Endometrial microvascular endothelial cells (primary cell): ENCODE results near the gene CFL2. TPM values are rescaled to one million over a fixed set of nuclear protein-coding genes. Genes with fewer than 3 reads are reported as not detected.

Experiments used
- in situ Hi-C: cut with HindIII; loops from 2 replicates; pipeline ENCODE4 v1.10.0; 2017; ENCODE audit warnings: low sequenced_read_pairs, low pct_unique_long_range_greater_than_20kb; ENCODE audit errors: inconsistent ontology term
- total RNA-seq: library from RNA; depleted of rRNA; stranded (reverse); fragments of >200 nt; gene quantifications from one replicate; pipeline ENCODE4 v1.2.3, GENCODE V29; 2015; ENCODE audit errors: inconsistent ontology term

Gene CFL2
- total RNA-seq, 1 donor from 2014 or later: 89.3 TPM

DNA sequence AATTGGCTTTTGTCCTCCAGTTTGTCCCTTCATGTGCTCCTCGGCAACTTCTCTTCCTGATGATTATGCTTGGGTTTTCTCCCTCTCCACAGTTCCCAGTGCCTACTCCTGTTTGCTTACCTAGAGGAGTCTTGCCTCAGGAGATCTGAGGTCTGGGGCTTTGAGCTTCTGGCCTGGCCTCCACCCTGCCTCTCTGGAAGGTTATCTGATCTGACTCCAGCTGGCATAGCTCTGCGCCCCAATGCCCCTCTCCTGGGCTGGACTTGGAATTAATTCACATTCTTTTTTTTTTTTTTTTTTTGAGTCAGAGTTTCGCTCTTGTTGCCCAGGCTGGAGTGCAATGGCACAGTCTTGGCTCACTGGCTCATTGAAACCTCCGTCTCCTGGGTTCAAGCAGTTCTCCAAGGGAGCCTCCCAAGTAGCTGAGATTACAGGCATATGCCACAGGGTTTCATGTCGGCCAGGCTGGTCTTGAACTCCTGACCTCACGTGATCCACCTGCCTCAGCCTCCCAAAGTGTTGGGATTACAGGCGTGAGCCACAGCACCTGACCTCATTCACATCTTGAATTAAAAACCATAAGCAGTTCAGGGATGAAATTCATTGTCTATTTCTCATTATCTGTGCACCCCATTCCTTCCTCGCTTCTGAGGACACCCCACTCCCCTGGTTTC lies 33.5 kb downstream of the CFL2 start:
- in situ Hi-C loops: no loop called here

DNA sequence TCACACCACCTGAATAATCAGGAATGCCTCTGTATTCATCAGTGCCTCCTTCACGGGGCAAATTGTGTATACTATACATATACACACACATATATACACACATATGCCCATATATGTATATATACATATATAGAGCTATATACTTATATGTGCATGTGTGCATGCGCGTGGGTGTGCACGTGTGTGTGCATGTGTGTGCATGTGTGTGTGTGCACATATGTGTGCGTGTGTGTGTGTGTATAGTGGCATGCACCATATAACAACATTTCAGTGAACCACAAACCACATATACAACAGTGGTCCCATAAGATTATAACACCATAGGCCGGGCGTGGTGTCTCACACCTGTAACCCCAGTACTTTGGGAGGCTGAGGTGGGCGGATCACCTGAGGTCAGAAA lies 35.7 kb downstream of the CFL2 start:
- in situ Hi-C loops: no loop called here

DNA sequence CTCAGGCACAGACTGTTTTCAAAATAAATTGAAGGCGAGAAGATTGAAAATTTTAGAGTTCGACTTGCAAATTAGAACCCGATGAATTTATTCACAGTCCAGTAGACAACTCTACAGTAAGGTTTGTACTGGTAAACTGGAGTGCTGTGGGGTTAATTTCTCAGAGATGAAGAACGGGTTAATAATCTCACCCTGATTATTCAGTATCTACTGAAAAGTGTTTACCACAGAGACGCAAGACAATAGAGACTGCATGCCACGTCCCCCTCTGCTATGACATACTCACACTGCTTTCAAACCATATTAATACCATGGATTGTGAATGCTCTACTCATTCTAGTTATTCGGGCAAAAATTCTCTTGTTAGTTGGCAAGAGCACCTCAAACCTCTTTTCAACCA lies 36.1 kb downstream of the CFL2 start:
- in situ Hi-C loops: no loop called here

GRCh38 chr14:34676516-34677211 lies 37.7 kb downstream of the CFL2 start:
- in situ Hi-C loops: no loop called here

GRCh38 chr14:34673702-34674101 lies 40.7 kb downstream of the CFL2 start:
- in situ Hi-C loops: no loop called here

DNA sequence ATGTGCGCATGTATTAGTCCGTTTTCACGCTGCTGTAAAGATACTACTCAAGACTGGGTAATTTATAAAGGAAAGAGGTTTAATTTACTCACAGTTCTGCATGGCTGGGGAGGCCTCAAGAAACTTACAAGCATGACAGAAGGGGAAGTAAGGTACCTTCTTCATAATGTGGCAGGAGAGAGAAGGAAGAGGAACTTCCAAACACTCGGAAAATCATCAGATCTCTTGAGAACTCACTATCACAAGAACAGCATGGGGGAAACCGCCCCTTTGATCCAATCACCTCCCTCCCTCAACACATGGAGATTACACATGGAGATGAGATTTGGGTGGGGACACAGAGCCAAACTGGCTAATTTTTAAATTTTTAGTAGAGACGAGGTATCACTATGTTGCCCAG lies 42.7 kb downstream of the CFL2 start:
- in situ Hi-C loops: no loop called here

- in situ Hi-C loops: no loop called here
Observed at GRCh38 chr14:34668111-34668510, 46.3 kb downstream of the CFL2 start.

GRCh38 chr14:34667007-34667406 lies 47.4 kb downstream of the CFL2 start:
- in situ Hi-C loops: no loop called here

DNA sequence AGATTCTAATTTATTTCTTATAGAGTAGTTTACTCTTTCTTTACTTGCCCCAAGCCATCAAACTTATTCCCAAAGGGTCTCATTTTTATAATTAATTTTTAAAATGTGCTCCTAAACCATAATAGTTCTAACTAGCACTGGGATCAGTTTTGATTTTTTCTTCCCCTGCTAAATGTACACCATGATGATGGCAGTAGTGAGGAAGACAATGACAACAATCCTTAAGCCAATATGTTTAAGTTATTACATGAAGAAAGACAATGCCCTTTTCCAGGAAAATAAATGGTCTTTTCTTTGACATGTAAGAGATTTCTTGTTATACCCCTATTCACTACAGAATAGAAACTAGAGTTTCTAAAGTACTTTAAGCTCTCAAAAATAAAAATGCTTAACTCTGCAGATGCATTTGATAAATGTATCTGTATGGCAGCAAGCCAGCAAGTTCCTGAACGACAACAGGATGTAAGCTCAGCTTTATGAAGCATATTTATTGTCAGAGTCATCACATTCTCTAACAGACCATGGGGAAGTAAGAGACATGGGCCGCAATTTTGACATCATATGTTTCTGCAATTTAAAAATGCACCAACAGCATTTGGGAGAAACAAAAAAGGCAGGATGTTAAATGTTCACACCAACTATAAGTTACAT lies 48.5 kb downstream of the CFL2 start:
- in situ Hi-C loops: no loop called here

GRCh38 chr14:34662561-34663088 lies 51.8 kb downstream of the CFL2 start:
- in situ Hi-C loops: no loop called here

DNA sequence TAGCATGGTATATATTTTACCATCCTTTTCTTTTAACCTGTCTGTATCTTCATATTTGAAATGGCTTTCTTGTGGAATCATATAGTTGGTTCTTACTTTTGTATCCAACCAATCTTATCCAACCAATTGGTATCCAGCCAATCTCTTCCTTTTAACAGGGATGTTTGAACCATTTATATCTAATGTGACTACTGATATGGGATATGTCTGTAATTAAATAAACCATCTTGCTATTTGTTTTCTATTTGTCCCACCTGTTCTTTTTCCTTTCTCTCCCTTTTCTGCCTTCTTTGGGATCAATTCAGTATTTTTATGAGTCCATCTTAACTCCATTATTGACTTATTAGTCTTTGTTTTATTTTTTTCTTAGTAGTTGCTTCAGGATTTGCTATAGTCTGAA lies 53.6 kb downstream of the CFL2 start:
- in situ Hi-C loops: no loop called here

Other genes starting within 250 kb of the CFL2 start
- 34.8 TPM for gene EAPP, start 174.9 kb downstream of the CFL2 start, total RNA-seq
- 298 TPM for gene SNX6, start 84.4 kb downstream of the CFL2 start, total RNA-seq
- 45.0 TPM for gene BAZ1A, start 160.8 kb upstream of the CFL2 start, total RNA-seq